Uterus (tissue), 2 donors: ENCODE measurements around the gene WWOX.

Source experiments
- POLR2A ChIP-seq, 2 donors: fragments of 450-650 bp; IDR thresholded peaks; one replicate each; pipeline ENCODE4 v1.6.1; 2016; ENCODE audit warnings: antibody characterized with exemption in 2 of 2, mild to moderate bottlenecking in 1 of 2, moderate library complexity in 1 of 2
- TF ChIP-seq, protein P1 (sequence below), 4 experiments: fragments of 200-600 bp in 2 of 4; fragments of 450-650 bp in 2 of 4; sonication (generic) in 2 of 4; IDR thresholded peaks; one replicate each; pipeline ENCODE4 v1.5.1; 2016 to 2019; ENCODE audit warnings: antibody characterized with exemption in 4 of 4, mild to moderate bottlenecking in 2 of 4, moderate library complexity in 1 of 4

DNA sequence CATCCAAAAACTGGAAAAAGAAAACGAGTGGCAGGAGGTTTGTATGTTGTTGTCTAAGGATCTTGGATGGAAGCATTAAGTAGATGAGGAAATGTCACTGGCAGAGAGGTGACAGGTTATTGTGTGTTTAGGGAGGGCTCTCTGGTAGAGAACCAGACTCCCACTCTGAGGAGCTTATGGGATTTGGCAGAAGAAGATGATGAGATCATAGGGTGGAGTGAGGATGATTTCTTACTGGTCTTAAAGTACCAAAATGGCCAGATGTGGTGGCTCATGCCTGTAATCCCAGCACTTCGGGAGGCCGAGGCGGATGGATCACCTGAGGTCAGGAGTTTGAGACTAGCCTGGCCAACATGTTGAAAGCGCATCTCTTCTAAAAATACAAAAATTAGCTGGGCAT is 9.0 kb downstream of the WWOX start:
- TF ChIP-seq, protein P1, sequence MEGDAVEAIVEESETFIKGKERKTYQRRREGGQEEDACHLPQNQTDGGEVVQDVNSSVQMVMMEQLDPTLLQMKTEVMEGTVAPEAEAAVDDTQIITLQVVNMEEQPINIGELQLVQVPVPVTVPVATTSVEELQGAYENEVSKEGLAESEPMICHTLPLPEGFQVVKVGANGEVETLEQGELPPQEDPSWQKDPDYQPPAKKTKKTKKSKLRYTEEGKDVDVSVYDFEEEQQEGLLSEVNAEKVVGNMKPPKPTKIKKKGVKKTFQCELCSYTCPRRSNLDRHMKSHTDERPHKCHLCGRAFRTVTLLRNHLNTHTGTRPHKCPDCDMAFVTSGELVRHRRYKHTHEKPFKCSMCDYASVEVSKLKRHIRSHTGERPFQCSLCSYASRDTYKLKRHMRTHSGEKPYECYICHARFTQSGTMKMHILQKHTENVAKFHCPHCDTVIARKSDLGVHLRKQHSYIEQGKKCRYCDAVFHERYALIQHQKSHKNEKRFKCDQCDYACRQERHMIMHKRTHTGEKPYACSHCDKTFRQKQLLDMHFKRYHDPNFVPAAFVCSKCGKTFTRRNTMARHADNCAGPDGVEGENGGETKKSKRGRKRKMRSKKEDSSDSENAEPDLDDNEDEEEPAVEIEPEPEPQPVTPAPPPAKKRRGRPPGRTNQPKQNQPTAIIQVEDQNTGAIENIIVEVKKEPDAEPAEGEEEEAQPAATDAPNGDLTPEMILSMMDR (IDR thresholded peaks at IDR 0.05): no peak
- no peak for TF ChIP-seq POLR2A (IDR thresholded peaks at IDR 0.05)
